C4-2B (cell line): ENCODE data around the gene HELZ.
"Not testable (repeated sequence)": the region's sequence is repeated elsewhere in the genome, so short reads cannot be mapped to it uniquely, and the experiment has no call there.

Source experiments
- H3K27ac ChIP-seq: fragments of 450-650 bp; 2 replicates; pipeline ENCODE4 v1.5.1; 2017
- ZFX ChIP-seq: fragments of 450-650 bp; IDR thresholded peaks from 2 replicates; pipeline ENCODE4 v1.6.1; 2017
- TF ChIP-seq, protein P1 (sequence below): fragments of 450-650 bp; conservative IDR thresholded peaks from 2 replicates; pipeline ENCODE4 v1.5.1; 2017; ENCODE audit warnings: mild to moderate bottlenecking

Gene HELZ

DNA sequence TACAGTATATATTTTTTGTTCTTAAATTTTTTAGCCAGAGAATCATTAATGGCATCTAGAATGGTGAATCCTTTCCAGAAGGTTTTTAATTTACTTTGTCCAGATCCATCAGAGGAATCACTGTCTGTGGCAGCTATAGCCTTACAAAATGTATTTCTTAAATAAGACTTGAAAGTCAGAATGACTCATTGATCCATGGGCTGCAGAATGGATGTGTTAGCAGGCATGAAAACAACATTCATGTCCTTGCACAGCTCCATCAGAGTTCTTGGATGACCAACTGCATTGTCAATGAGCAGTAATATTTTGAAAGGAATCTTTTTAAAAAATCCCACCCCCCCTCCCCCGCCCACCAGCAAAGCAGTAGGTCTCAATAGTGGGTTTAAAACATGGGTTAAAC lies 149.2 kb downstream of the HELZ start:
- no peak for TF ChIP-seq ZFX
- TF ChIP-seq, protein P1, sequence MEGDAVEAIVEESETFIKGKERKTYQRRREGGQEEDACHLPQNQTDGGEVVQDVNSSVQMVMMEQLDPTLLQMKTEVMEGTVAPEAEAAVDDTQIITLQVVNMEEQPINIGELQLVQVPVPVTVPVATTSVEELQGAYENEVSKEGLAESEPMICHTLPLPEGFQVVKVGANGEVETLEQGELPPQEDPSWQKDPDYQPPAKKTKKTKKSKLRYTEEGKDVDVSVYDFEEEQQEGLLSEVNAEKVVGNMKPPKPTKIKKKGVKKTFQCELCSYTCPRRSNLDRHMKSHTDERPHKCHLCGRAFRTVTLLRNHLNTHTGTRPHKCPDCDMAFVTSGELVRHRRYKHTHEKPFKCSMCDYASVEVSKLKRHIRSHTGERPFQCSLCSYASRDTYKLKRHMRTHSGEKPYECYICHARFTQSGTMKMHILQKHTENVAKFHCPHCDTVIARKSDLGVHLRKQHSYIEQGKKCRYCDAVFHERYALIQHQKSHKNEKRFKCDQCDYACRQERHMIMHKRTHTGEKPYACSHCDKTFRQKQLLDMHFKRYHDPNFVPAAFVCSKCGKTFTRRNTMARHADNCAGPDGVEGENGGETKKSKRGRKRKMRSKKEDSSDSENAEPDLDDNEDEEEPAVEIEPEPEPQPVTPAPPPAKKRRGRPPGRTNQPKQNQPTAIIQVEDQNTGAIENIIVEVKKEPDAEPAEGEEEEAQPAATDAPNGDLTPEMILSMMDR: no peak
- no peak overlapping the region for H3K27ac ChIP-seq

DNA sequence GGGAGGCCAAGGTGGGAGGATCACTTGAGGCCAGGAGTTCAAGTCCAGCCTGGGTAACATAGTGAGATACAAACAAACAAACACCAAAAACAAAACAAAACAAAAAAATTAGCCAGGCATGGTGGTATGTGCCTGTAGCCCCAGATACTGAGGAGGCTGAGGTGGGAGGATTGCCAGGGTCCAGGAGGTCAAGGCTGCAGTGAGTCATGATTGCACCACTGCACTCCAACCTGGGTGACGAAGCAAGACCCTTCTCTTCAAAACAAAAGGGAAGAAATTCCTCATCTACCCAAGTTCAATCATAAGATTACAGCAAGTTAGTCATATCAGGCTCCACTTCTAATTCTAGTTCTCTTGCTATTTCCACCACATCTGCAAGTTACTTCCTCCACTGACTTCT lies 149.7 kb downstream of the HELZ start:
- H3K27ac ChIP-seq: not testable (repeated sequence)

DNA sequence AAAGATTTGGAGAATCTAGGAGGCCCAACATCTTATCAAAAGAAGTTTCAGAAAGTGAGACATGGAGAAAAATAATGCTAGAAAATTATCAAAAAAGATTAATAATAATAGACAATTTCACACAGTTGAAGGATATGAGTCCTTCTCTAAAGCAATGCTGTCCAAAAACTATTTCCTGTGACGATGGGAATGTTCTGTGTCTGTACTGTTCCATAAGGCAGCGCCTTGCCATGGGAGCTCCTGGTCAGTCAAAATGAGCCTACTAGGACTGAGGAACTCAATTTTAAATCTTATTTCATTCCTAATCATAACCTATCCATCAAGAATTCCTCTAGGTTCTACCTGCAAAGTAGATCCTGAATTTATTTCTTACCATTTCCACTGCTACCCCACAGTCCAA lies 151.6 kb downstream of the HELZ start:
- H3K27ac ChIP-seq: no peak overlapping the region
- TF ChIP-seq, protein P1: no peak
- no peak for TF ChIP-seq ZFX

DNA sequence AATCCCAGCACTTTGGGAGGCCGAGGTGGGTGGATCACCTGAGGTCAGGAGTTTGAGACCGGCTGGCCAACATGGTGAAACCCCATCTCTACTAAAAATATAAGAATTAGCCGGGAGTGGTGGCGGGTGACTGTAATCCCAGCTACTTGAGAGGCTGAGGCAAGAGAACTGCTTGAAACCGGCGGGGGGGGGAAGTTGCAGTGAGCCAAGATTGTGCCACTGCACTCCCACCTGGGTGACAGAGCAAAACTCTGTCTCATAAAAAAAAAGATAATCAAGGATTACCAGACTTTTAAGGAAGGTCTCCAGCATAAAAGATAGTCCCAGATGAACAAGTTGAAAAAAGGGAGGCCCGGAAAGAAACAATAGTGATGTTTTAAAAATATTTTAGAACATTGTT lies 152.3 kb downstream of the HELZ start:
- not testable (repeated sequence) for H3K27ac ChIP-seq

DNA sequence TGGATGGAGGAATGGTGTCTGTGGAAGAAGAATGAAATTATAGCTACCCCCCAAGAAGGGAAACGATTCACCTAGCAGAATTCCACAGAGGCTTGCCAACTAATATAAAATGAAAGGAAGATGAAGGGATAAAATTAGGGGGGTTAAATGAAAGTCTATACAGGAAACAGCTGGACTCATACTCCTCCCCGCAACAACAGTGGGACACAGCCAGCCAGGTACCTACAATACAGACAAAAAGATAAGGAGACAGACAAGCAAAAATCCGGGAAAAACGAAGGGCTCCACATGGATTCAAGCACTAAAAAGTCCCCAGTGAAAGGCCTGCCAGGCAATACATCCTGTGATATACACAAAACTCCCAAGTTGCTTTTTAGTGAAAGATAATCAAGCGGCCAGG lies 152.7 kb downstream of the HELZ start:
- no peak for TF ChIP-seq ZFX
- TF ChIP-seq, protein P1: no peak
- H3K27ac ChIP-seq: no peak overlapping the region

DNA sequence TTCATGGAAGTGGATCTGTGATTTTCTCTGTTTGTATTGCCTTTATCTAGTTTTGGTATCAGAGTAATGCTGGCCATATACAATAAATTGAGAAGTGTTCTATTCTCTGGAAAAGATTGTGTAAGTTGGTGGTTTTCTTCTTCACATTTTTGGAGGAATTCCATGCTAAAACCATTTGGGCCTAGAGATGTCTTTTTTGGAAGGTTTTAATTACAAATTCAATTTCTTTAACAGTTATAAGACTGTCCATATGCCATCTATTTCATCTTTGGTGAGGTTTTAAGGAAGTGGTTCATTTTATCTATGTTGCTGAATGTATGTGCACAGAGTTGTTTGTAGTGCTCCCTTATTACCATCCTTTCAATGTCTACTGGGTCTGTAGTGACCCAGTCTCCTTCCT lies 154.7 kb downstream of the HELZ start:
- no peak overlapping the region for H3K27ac ChIP-seq
- TF ChIP-seq, protein P1: no peak
- no peak for TF ChIP-seq ZFX

DNA sequence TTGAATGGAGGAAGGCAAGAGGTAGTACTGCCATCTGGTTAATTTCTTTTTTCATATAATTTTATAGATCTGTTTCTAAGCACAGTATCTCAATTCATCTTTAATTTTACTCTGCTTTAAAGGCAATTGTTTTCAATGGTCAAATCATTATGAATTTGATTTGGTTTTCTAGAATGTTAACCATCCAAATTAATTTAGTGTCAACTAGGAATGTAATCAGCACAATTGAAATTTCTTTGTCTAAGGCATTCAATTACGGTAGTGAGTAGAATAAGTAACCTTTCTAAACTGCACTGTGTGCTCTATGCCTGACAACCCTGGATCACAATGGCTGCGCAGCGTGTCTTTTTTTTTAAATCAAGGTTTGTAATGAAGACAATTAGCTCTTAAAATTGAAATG lies 156.4 kb downstream of the HELZ start:
- H3K27ac ChIP-seq: no peak overlapping the region
- TF ChIP-seq, protein P1: no peak
- no peak for TF ChIP-seq ZFX

DNA sequence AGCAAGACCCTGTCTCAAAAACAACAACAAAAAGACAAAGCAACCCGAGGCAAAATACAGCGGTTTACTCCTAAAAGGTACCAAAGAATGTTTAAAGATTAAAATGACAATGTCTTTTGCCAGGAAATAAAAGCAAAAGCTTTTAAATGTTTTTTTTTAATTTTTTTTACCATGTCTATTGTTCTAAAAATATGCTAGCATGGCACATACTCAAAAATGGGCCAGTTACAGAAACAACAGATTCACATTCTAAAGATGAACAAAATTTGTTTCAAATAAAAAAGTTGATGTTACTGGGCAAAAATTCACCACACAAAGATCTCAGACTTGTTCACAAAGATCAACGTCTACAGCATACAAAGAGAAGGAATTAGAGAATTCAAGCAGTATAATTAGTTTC lies 159.6 kb downstream of the HELZ start:
- TF ChIP-seq ZFX: no peak
- TF ChIP-seq, protein P1: no peak

DNA sequence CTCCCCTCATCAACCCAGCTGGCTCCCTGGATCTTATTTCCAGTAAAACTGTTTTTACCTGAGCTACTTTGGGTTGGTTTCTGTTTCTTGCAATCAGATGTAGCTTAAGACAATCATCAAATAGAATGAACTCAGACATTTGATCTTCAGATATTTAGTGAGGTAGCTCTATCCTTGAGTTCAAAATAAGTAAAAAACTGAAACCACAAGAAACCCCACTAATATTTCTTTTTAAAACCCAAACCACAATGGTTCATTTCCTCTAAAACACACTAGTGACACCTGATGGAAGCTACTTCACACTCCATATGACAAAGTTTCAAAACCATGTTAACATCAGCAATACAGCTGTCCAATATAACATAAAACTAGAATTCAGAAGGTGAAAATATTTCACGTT lies 162.9 kb downstream of the HELZ start:
- H3K27ac ChIP-seq: no peak overlapping the region
- TF ChIP-seq ZFX: no peak
- TF ChIP-seq, protein P1: 0 out of 2 replicates have a peak, but pooled peaks have one; percentile 12

More for the DNA sequence above, 159.6 kb downstream of the HELZ start:
- H3K27ac ChIP-seq: no peak overlapping the region
